ENCODE data around the gene CANT1. TPM values are rescaled to one million over a fixed set of nuclear protein-coding genes. Genes with fewer than 3 reads are reported as not detected.
A peak's percentile ranks its signal among the peaks of the same experiment; 100 is the strongest.

The CANT1 gene
- polyA plus RNA-seq, 2 donors = 24.1 to 24.5 TPM

DNA sequence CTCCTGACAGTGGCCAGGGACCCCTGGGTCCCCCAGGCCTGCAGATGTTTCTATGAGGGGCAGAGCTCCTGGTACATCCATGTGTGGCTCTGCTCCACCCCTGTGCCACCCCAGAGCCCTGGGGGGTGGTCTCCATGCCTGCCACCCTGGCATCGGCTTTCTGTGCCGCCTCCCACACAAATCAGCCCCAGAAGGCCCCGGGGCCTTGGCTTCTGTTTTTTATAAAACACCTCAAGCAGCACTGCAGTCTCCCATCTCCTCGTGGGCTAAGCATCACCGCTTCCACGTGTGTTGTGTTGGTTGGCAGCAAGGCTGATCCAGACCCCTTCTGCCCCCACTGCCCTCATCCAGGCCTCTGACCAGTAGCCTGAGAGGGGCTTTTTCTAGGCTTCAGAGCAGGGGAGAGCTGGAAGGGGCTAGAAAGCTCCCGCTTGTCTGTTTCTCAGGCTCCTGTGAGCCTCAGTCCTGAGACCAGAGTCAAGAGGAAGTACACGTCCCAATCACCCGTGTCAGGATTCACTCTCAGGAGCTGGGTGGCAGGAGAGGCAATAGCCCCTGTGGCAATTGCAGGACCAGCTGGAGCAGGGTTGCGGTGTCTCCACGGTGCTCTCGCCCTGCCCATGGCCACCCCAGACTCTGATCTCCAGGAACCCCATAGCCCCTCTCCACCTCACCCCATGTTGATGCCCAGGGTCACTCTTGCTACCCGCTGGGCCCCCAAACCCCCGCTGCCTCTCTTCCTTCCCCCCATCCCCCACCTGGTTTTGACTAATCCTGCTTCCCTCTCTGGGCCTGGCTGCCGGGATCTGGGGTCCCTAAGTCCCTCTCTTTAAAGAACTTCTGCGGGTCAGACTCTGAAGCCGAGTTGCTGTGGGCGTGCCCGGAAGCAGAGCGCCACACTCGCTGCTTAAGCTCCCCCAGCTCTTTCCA is 39.5 kb upstream of the CANT1 start:
- H3K4me1 ChIP-seq (ENCODE audit: control insufficient read depth in 2 of 2, insufficient read depth in 2 of 2, low read length in 1 of 2) = no peaks in the 10 kb centered on the region
- H3K9me3 ChIP-seq (ENCODE audit: control insufficient read depth in 2 of 2, insufficient read depth in 1 of 2, low read depth in 1 of 2, low read length in 1 of 2) = peaks cover 0 to 2% of the 10 kb centered on the region in 2 donors
- H3K27ac ChIP-seq (ENCODE audit: low read depth in 2 of 2, low read length in 1 of 2) = no peak overlapping the region
- H3K36me3 ChIP-seq (ENCODE audit: control insufficient read depth in 2 of 2, insufficient read depth in 2 of 2, low read length in 1 of 2) = no peaks in the 10 kb centered on the region
- whole genome bisulfite sequencing, 2 donors = 83 to 85% methylated on average over 21 of the region's 21 CpGs
- H3K27me3 ChIP-seq (ENCODE audit: control insufficient read depth in 1 of 2, insufficient read depth in 2 of 2, low read length in 2 of 2) = no peaks in the 10 kb centered on the region
- H3K4me3 ChIP-seq (ENCODE audit: low read depth in 1 of 2, low read length in 2 of 2) = no peak overlapping the region

DNA sequence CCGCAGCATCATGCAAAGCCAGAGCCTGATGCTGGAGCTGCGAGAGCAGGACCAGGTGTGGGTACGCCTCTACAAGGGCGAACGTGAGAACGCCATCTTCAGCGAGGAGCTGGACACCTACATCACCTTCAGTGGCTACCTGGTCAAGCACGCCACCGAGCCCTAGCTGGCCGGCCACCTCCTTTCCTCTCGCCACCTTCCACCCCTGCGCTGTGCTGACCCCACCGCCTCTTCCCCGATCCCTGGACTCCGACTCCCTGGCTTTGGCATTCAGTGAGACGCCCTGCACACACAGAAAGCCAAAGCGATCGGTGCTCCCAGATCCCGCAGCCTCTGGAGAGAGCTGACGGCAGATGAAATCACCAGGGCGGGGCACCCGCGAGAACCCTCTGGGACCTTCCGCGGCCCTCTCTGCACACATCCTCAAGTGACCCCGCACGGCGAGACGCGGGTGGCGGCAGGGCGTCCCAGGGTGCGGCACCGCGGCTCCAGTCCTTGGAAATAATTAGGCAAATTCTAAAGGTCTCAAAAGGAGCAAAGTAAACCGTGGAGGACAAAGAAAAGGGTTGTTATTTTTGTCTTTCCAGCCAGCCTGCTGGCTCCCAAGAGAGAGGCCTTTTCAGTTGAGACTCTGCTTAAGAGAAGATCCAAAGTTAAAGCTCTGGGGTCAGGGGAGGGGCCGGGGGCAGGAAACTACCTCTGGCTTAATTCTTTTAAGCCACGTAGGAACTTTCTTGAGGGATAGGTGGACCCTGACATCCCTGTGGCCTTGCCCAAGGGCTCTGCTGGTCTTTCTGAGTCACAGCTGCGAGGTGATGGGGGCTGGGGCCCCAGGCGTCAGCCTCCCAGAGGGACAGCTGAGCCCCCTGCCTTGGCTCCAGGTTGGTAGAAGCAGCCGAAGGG is 38.6 kb upstream of the CANT1 start:
- no peak overlapping the region for H3K27ac ChIP-seq (ENCODE audit: low read depth in 2 of 2, low read length in 1 of 2)
- H3K36me3 ChIP-seq (ENCODE audit: control insufficient read depth in 2 of 2, insufficient read depth in 2 of 2, low read length in 1 of 2) = no peaks in the 10 kb centered on the region
- H3K9me3 ChIP-seq (ENCODE audit: control insufficient read depth in 2 of 2, insufficient read depth in 1 of 2, low read depth in 1 of 2, low read length in 1 of 2) = no peaks in the 10 kb centered on the region
- H3K27me3 ChIP-seq (ENCODE audit: control insufficient read depth in 1 of 2, insufficient read depth in 2 of 2, low read length in 2 of 2) = no peaks in the 10 kb centered on the region
- no peaks in the 10 kb centered on the region for H3K4me1 ChIP-seq (ENCODE audit: control insufficient read depth in 2 of 2, insufficient read depth in 2 of 2, low read length in 1 of 2)
- no peak overlapping the region for H3K4me3 ChIP-seq (ENCODE audit: low read depth in 1 of 2, low read length in 2 of 2)
- 76 to 85% methylated on average over 41 of the region's 41 CpGs for WGBS, 2 donors

DNA sequence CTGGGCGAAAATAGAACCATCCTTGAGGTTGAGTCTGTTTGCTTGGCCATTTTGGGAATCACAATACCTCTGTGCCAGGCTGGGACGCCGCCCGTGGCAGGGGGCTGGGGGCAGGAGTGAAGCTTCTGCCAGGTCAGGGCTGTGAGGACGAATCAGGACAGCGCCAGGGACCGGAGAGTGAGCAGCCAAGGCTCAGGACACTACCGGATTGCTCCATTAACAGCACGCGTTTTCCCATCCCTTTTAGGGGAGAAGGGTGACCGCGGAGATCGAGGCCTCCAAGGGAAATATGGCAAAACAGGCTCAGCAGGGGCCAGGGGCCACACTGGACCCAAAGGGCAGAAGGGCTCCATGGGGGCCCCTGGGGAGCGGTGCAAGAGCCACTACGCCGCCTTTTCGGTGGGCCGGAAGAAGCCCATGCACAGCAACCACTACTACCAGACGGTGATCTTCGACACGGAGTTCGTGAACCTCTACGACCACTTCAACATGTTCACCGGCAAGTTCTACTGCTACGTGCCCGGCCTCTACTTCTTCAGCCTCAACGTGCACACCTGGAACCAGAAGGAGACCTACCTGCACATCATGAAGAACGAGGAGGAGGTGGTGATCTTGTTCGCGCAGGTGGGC is 37.8 kb upstream of the CANT1 start:
- Histone ChIP-seq H3K36me3 (ENCODE audit: control insufficient read depth in 2 of 2, insufficient read depth in 2 of 2, low read length in 1 of 2) (no peaks in the 10 kb centered on the region), H3K4me3 (ENCODE audit: low read depth in 1 of 2, low read length in 2 of 2) (no peak overlapping the region), H3K27ac (ENCODE audit: low read depth in 2 of 2, low read length in 1 of 2) (peak overlapping the region in 1 of 2 donors; percentile 29), H3K4me1 (ENCODE audit: control insufficient read depth in 2 of 2, insufficient read depth in 2 of 2, low read length in 1 of 2) (no peaks in the 10 kb centered on the region), H3K27me3 (ENCODE audit: control insufficient read depth in 1 of 2, insufficient read depth in 2 of 2, low read length in 2 of 2) (no peaks in the 10 kb centered on the region), H3K9me3 (ENCODE audit: control insufficient read depth in 2 of 2, insufficient read depth in 1 of 2, low read depth in 1 of 2, low read length in 1 of 2) (no peaks in the 10 kb centered on the region)
- WGBS, 2 donors = 86 to 87% methylated on average over 30 of the region's 30 CpGs

DNA sequence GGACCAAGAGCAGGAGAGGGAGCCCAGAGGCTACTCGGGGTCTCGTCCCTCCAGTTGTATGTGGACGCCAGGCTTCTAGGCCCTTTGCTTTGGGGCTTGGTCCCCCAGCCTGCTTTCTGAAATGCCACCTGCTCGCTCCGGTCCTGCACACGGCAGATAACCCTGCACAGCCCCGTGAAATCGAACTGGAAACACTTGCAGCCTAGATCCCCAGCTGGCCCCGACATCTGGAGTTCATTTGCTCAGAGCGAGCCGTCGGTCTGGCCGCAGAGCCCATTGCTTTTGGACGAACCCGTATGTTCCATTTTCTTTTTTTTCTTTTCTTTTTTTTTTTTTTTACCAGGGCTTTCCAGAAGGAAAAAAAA is 37.3 kb upstream of the CANT1 start:
- no peaks in the 10 kb centered on the region for H3K36me3 ChIP-seq (ENCODE audit: control insufficient read depth in 2 of 2, insufficient read depth in 2 of 2, low read length in 1 of 2)
- H3K4me3 ChIP-seq (ENCODE audit: low read depth in 1 of 2, low read length in 2 of 2) = no peak overlapping the region
- no peaks in the 10 kb centered on the region for H3K9me3 ChIP-seq (ENCODE audit: control insufficient read depth in 2 of 2, insufficient read depth in 1 of 2, low read depth in 1 of 2, low read length in 1 of 2)
- no peaks in the 10 kb centered on the region for H3K27me3 ChIP-seq (ENCODE audit: control insufficient read depth in 1 of 2, insufficient read depth in 2 of 2, low read length in 2 of 2)
- 71 to 75% methylated on average over 15 of the region's 15 CpGs for WGBS, 2 donors
- H3K4me1 ChIP-seq (ENCODE audit: control insufficient read depth in 2 of 2, insufficient read depth in 2 of 2, low read length in 1 of 2) = no peaks in the 10 kb centered on the region
- H3K27ac ChIP-seq (ENCODE audit: low read depth in 2 of 2, low read length in 1 of 2) = peak overlapping the region in 1 of 2 donors; percentile 8

DNA sequence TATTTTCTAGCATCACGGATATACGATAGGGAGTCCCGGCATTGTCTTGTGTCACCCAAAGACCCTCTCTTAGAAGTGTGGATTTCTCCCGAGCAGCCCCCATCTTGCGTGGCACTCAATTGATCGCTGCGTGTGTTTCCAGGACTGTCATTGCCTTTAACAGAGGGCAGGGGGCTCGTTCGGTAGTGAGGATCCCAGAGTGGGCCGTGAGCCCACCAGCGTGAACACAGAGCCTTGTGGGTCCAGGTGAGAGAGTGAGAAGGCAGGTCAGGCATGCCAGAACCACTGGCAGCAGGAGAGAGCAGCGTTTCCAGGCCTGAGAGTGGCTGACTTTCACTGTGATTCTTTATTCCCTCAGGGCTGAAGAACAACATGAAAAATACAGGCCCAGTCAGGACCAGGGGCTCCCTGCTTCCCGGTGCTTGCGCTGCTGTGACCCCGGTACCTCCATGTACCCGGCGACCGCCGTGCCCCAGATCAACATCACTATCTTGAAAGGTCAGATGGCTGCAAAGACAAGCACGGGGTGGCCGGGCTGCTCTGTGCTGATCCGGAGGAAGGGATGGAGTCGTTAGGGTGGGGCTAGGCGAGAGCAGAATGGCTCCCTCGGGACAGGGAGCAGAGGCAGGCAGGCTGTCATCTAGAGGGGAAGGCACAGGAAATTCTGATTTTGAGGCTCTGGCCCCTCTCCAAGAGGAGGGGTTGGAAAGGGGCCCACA is 36.8 kb upstream of the CANT1 start:
- no peaks in the 10 kb centered on the region for H3K4me1 ChIP-seq (ENCODE audit: control insufficient read depth in 2 of 2, insufficient read depth in 2 of 2, low read length in 1 of 2)
- H3K27me3 ChIP-seq (ENCODE audit: control insufficient read depth in 1 of 2, insufficient read depth in 2 of 2, low read length in 2 of 2) = no peaks in the 10 kb centered on the region
- H3K36me3 ChIP-seq (ENCODE audit: control insufficient read depth in 2 of 2, insufficient read depth in 2 of 2, low read length in 1 of 2) = no peaks in the 10 kb centered on the region
- peak overlapping the region in 1 of 2 donors; percentile 8 for H3K27ac ChIP-seq (ENCODE audit: low read depth in 2 of 2, low read length in 1 of 2)
- H3K4me3 ChIP-seq (ENCODE audit: low read depth in 1 of 2, low read length in 2 of 2) = no peak overlapping the region
- no peaks in the 10 kb centered on the region for H3K9me3 ChIP-seq (ENCODE audit: control insufficient read depth in 2 of 2, insufficient read depth in 1 of 2, low read depth in 1 of 2, low read length in 1 of 2)
- WGBS, 2 donors = 63 to 66% methylated on average over 25 of the region's 25 CpGs

DNA sequence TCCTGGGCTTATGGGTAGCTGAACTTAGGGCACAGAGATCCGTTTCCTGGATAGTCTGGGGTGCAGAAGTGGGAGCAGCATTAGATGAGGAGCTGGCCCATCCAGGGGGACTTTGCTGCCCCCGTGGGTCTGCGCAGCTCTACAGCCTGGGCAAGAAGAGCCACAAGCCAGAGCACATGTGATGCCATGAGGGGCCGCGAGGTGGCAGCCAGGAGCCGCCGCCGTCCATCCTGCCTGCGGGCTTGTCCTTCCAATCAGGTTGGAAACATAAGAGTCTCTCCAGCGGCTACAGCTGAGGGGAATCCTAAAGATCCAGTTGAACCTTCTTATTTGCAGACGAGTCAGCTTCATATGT is 36.3 kb upstream of the CANT1 start:
- Histone ChIP-seq H3K4me3 (ENCODE audit: low read depth in 1 of 2, low read length in 2 of 2) (no peak overlapping the region), H3K9me3 (ENCODE audit: control insufficient read depth in 2 of 2, insufficient read depth in 1 of 2, low read depth in 1 of 2, low read length in 1 of 2) (no peaks in the 10 kb centered on the region), H3K27ac (ENCODE audit: low read depth in 2 of 2, low read length in 1 of 2) (no peak overlapping the region), H3K27me3 (ENCODE audit: control insufficient read depth in 1 of 2, insufficient read depth in 2 of 2, low read length in 2 of 2) (no peaks in the 10 kb centered on the region), H3K4me1 (ENCODE audit: control insufficient read depth in 2 of 2, insufficient read depth in 2 of 2, low read length in 1 of 2) (no peaks in the 10 kb centered on the region), H3K36me3 (ENCODE audit: control insufficient read depth in 2 of 2, insufficient read depth in 2 of 2, low read length in 1 of 2) (no peaks in the 10 kb centered on the region)
- 5% methylated on average over 11 of the region's 11 CpGs for WGBS, 2 donors

DNA sequence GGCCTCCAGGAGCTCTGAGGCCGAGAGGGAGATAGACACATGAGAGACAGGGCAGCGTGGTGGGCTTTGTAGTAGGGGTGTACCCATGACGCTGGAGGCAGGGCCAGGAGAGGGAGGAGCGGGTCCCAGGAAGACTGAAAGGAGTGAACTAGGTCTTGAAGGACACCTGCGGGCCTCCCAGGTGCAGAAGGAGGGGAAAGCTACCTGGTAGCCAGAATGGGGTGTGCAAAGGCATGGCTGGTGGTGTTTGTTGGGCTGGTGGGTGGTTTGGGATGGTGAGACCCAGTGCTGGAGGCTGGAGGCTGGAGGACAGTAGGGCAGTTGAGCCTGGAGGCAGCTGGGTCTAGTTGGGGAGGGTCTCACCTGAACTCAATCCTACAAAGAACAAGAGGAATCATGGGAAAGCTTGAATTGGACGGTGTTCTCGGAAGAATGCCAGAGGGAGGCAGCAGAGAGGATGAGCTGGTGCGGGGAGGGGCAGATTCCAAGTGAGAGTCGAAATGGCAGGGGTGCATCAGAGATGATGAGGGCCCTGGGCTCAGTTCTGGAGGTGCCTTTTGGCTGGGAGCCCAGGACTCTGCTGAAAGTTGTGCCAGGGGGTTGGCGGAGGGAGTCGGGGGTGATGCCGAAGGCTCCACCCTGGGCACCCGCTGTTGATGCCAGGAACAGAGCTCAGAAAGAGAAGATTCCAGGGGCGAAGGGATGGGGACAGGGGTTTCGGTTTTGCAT is 35.6 kb upstream of the CANT1 start:
- no peak overlapping the region for H3K4me3 ChIP-seq (ENCODE audit: low read depth in 1 of 2, low read length in 2 of 2)
- H3K36me3 ChIP-seq (ENCODE audit: control insufficient read depth in 2 of 2, insufficient read depth in 2 of 2, low read length in 1 of 2) = no peaks in the 10 kb centered on the region
- no peak overlapping the region for H3K27ac ChIP-seq (ENCODE audit: low read depth in 2 of 2, low read length in 1 of 2)
- H3K4me1 ChIP-seq (ENCODE audit: control insufficient read depth in 2 of 2, insufficient read depth in 2 of 2, low read length in 1 of 2) = no peaks in the 10 kb centered on the region
- H3K9me3 ChIP-seq (ENCODE audit: control insufficient read depth in 2 of 2, insufficient read depth in 1 of 2, low read depth in 1 of 2, low read length in 1 of 2) = no peaks in the 10 kb centered on the region
- no peaks in the 10 kb centered on the region for H3K27me3 ChIP-seq (ENCODE audit: control insufficient read depth in 1 of 2, insufficient read depth in 2 of 2, low read length in 2 of 2)
- 75% methylated on average over 15 of the region's 15 CpGs for WGBS, 2 donors

DNA sequence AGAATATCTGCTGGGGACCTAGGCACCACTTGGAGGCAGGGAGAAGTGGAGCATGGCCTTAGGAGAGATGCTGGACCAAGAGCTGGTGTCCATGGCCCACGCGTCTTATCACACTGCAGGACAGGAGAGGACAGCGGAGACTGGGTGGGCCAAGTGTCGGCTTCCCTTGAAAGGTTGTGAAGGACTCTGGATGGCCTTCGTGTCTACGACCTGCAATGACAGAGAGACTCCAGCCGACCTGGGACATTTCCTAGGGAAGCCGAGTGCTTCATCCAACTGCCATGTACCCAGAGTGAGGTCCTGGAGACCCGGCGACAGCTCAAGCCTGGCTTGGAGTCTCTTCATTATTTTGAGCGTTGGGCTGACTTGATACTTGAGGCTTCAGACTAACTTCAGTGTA is 34.9 kb upstream of the CANT1 start:
- Histone ChIP-seq H3K4me3 (ENCODE audit: low read depth in 1 of 2, low read length in 2 of 2) (no peak overlapping the region), H3K9me3 (ENCODE audit: control insufficient read depth in 2 of 2, insufficient read depth in 1 of 2, low read depth in 1 of 2, low read length in 1 of 2) (no peaks in the 10 kb centered on the region), H3K27ac (ENCODE audit: low read depth in 2 of 2, low read length in 1 of 2) (no peak overlapping the region), H3K4me1 (ENCODE audit: control insufficient read depth in 2 of 2, insufficient read depth in 2 of 2, low read length in 1 of 2) (no peaks in the 10 kb centered on the region), H3K36me3 (ENCODE audit: control insufficient read depth in 2 of 2, insufficient read depth in 2 of 2, low read length in 1 of 2) (no peaks in the 10 kb centered on the region), H3K27me3 (ENCODE audit: control insufficient read depth in 1 of 2, insufficient read depth in 2 of 2, low read length in 2 of 2) (no peaks in the 10 kb centered on the region)
- 93 to 94% methylated on average over 11 of the region's 11 CpGs for WGBS, 2 donors
